SK-N-SH treated with all-trans-retinoic acid at 6 μM for 48 hours (cell line): ENCODE data around the gene TFRC.

ENCODE experiments used
- ARNTL ChIP-seq: fragments of 450-650 bp; formaldehyde crosslinking; IDR thresholded peaks from 2 replicates; pipeline ENCODE4 v1.5.0; 2020; ENCODE audit warnings: low read depth, mild to moderate bottlenecking, moderate library complexity, borderline replicate concordance
- ISL1 ChIP-seq: fragments of 250-450 bp; sonication (Bioruptor Pico); IDR thresholded peaks from 2 replicates; pipeline ENCODE4 v2.1.2; 2022; ENCODE audit warnings: mild to moderate bottlenecking, moderate library complexity
- ZFP3 ChIP-seq: fragments of 250-450 bp; sonication (Bioruptor Pico); IDR thresholded peaks from 2 replicates; pipeline ENCODE4 v1.5.0; 2020; ENCODE audit warnings: mild to moderate bottlenecking, moderate library complexity

- no peak for TF ChIP-seq ISL1 (CRISPR knock-in tag)
- no peak for TF ChIP-seq ZFP3 (CRISPR knock-in tag)
- TF ChIP-seq ARNTL: no peak
These were observed 27.2 kb downstream of the TFRC start for GRCh38 chr3:196054661-196055060.
